ENCODE data around the gene ATF6. TPM values are rescaled to one million over a fixed set of nuclear protein-coding genes. Genes with fewer than 3 reads are reported as not detected.

The ATF6 gene
- total RNA-seq, 1 experiment from 2014 or later, result 16.4 TPM

GRCh38 chr1:161981126-161981525 lies 215.0 kb downstream of the ATF6 start:
- Histone ChIP-seq H3K4me1 (ENCODE audit: control insufficient read depth, insufficient read depth, low read length) (no peaks in the 10 kb centered on the region), H3K36me3 (ENCODE audit: control insufficient read depth, insufficient read depth, low read length) (no peaks in the 10 kb centered on the region), H3K9me3 (ENCODE audit: control insufficient read depth, insufficient read depth, low read depth, low read length) (no peaks in the 10 kb centered on the region), H3K4me3 (ENCODE audit: low read depth in 2 of 2, low read length in 2 of 2) (no peak overlapping the region), H3K27ac (ENCODE audit: low read length) (no peak overlapping the region), H3K27me3 (ENCODE audit: control insufficient read depth, insufficient read depth, low read length) (peaks cover 9% of the 10 kb centered on the region; the same call in 1 of the 2 replicates)
- CTCF ChIA-PET, result no interaction called here
- DNase-seq (ENCODE audit: low read depth, low spot score) (no peak), ATAC-seq (no peak)
- POLR2A ChIA-PET, result interaction anchor here (0.5 kb wide), 1 partner anchor 33 kb away, joined by 5 read pairs; no protein-coding TSS in a partner anchor
- in situ Hi-C loops (cut with HindIII; ENCODE audit: low pct_unique_long_range_greater_than_20kb, low sequenced_read_pairs) (no loop called here), intact Hi-C loops (cut with micrococcal nuclease; ENCODE audit: unreplicated experiment) (no loop called here)
- BruUV-seq (replicated peaks), result no TSS peak
- TF ChIP-seq POLR2AphosphoS5 (IDR thresholded peaks at IDR 0.05; ENCODE audit: low read depth, low read length), result no peak
- TF ChIP-seq CTCF (IDR thresholded peaks at IDR 0.05), result no peak
- no peak for TF ChIP-seq SIN3A (IDR thresholded peaks at IDR 0.05; ENCODE audit: borderline replicate concordance, insufficient read depth, low read depth, low read length)
- no peak for TF ChIP-seq REST (IDR thresholded peaks at IDR 0.05; ENCODE audit: insufficient read depth in 1 of 2, low read depth in 2 of 2, low read length in 1 of 2)
- TF ChIP-seq TCF7L2 (IDR thresholded peaks at IDR 0.05; ENCODE audit: low read depth, low read length), result no peak

- TF ChIP-seq POLR2AphosphoS5 (IDR thresholded peaks at IDR 0.05; ENCODE audit: low read depth, low read length), result no peak
- no peak for TF ChIP-seq TCF7L2 (IDR thresholded peaks at IDR 0.05; ENCODE audit: low read depth, low read length)
- TF ChIP-seq REST (IDR thresholded peaks at IDR 0.05; ENCODE audit: insufficient read depth in 1 of 2, low read depth in 2 of 2, low read length in 1 of 2), result no peak
- no peak for TF ChIP-seq CTCF (IDR thresholded peaks at IDR 0.05)
- TF ChIP-seq SIN3A (IDR thresholded peaks at IDR 0.05; ENCODE audit: borderline replicate concordance, insufficient read depth, low read depth, low read length), result no peak
- H3K27ac ChIP-seq (ENCODE audit: low read length), result no peak overlapping the region
- no peaks in the 10 kb centered on the region for H3K9me3 ChIP-seq (ENCODE audit: control insufficient read depth, insufficient read depth, low read depth, low read length)
- in situ Hi-C loops (cut with HindIII; ENCODE audit: low pct_unique_long_range_greater_than_20kb, low sequenced_read_pairs) (no loop called here), intact Hi-C loops (cut with micrococcal nuclease; ENCODE audit: unreplicated experiment) (no loop called here)
- CTCF ChIA-PET, result no interaction called here
- no TSS peak for BruUV-seq (replicated peaks)
- ATAC-seq (no peak), DNase-seq (ENCODE audit: low read depth, low spot score) (no peak)
- no peaks in the 10 kb centered on the region for H3K36me3 ChIP-seq (ENCODE audit: control insufficient read depth, insufficient read depth, low read length)
- H3K4me1 ChIP-seq (ENCODE audit: control insufficient read depth, insufficient read depth, low read length), result no peaks in the 10 kb centered on the region
- H3K4me3 ChIP-seq (ENCODE audit: low read depth in 2 of 2, low read length in 2 of 2), result no peak overlapping the region
- H3K27me3 ChIP-seq (ENCODE audit: control insufficient read depth, insufficient read depth, low read length), result peaks cover 6% of the 10 kb centered on the region; the same call in 1 of the 2 replicates
- POLR2A ChIA-PET, result no interaction called here
Observed at GRCh38 chr1:161981735-161982506, 215.8 kb downstream of the ATF6 start.

Data from Panc1 (cell line).